ENCODE measurements around the gene CRYGN.

CRYGN gene

GRCh38 chr7:151439855-151440798 lies at the start of gene CRYGN:
Gene CRYGN, minus strand, starts transcription at chr7:151440141. Its CDS starts 224 bp downstream, at chr7:151439917.
- FAIRE-seq, result no peak

GRCh38 chr7:151489498-151489897 lies 49.6 kb upstream of the CRYGN start:
- no peak for FAIRE-seq

GRCh38 chr7:151488096-151488495 lies 48.2 kb upstream of the CRYGN start:
- FAIRE-seq, result no peak

- no peak for FAIRE-seq
Observed at GRCh38 chr7:151487228-151487627, 47.3 kb upstream of the CRYGN start.

- no peak for FAIRE-seq
Observed at GRCh38 chr7:151486074-151486473, 46.1 kb upstream of the CRYGN start.

- FAIRE-seq, result no peak
Observed at GRCh38 chr7:151484971-151485707, 45.2 kb upstream of the CRYGN start.

- FAIRE-seq, result no peak
Observed at GRCh38 chr7:151483711-151483983, 43.7 kb upstream of the CRYGN start.

GRCh38 chr7:151482883-151483710 lies 43.2 kb upstream of the CRYGN start:
- no peak for FAIRE-seq

GRCh38 chr7:151481650-151482505 lies 41.9 kb upstream of the CRYGN start:
- FAIRE-seq, result no peak

- FAIRE-seq, result no peak
Observed at GRCh38 chr7:151477867-151478266, 37.9 kb upstream of the CRYGN start.

- no peak for FAIRE-seq
Observed at GRCh38 chr7:151472644-151473380, 32.9 kb upstream of the CRYGN start.

GRCh38 chr7:151470711-151471110 lies 30.8 kb upstream of the CRYGN start:
- no peak for FAIRE-seq

- no peak for FAIRE-seq
Observed at GRCh38 chr7:151469281-151469680, 29.3 kb upstream of the CRYGN start.

- no peak for FAIRE-seq
Observed at GRCh38 chr7:151468217-151469018, 28.5 kb upstream of the CRYGN start.

GRCh38 chr7:151465169-151465568 lies 25.2 kb upstream of the CRYGN start:
- no peak for FAIRE-seq

- no peak for FAIRE-seq
Observed at GRCh38 chr7:151462306-151462779, 22.4 kb upstream of the CRYGN start.

GRCh38 chr7:151461942-151462230 lies 21.9 kb upstream of the CRYGN start:
- FAIRE-seq, result no peak

- no peak for FAIRE-seq
Observed at GRCh38 chr7:151461096-151461941, 21.4 kb upstream of the CRYGN start.

GRCh38 chr7:151460474-151460855 lies 20.5 kb upstream of the CRYGN start:
- FAIRE-seq, result no peak
